HG03108 (cell line): ENCODE measurements around the gene OVCH2.
"Not testable (repeated sequence)": the region's sequence is repeated elsewhere in the genome, so short reads cannot be mapped to it uniquely, and the experiment has no call there.

Experiments
- ATAC-seq: cut with Tn5 transposase; IDR thresholded peaks from one replicate; pipeline ENCODE4 v1.9.1; 2021; ENCODE audit warnings: moderate library complexity; ENCODE audit not compliant: unreplicated experiment

The OVCH2 gene

GRCh38 chr11:7706377-7706776, at the start of gene OVCH2:
TSS of gene OVCH2 (minus strand) at chr11:7706477. CDS start at chr11:7706394, 83 bp downstream.
- no peak for ATAC-seq

- no peak for ATAC-seq
These were observed 43.2 kb upstream of the OVCH2 start for GRCh38 chr11:7749456-7749855.

GRCh38 chr11:7734767-7735166, 28.5 kb upstream of the OVCH2 start:
- not testable (repeated sequence) for ATAC-seq

GRCh38 chr11:7714786-7715185, 8.5 kb upstream of the OVCH2 start:
- ATAC-seq = no peak

GRCh38 chr11:7703740-7704139, 2.5 kb downstream of the OVCH2 start:
- ATAC-seq = no peak

GRCh38 chr11:7696424-7696823, 9.9 kb downstream of the OVCH2 start:
- no peak for ATAC-seq

GRCh38 chr11:7694235-7694634, 12.0 kb downstream of the OVCH2 start:
- no peak for ATAC-seq

GRCh38 chr11:7692426-7692825, 13.9 kb downstream of the OVCH2 start:
- ATAC-seq = no peak

GRCh38 chr11:7691759-7692350, 14.4 kb downstream of the OVCH2 start:
- no peak for ATAC-seq

GRCh38 chr11:7690648-7691047, 15.6 kb downstream of the OVCH2 start:
- ATAC-seq = no peak

GRCh38 chr11:7689239-7689638, 17.0 kb downstream of the OVCH2 start:
- ATAC-seq = no peak

- peak; percentile 71 for ATAC-seq
These were observed 17.9 kb downstream of the OVCH2 start for GRCh38 chr11:7688238-7688826.

GRCh38 chr11:7687386-7687785, 18.9 kb downstream of the OVCH2 start:
- ATAC-seq = no peak

GRCh38 chr11:7686761-7687160, 19.5 kb downstream of the OVCH2 start:
- ATAC-seq = no peak

- ATAC-seq = no peak
These were observed 22.7 kb downstream of the OVCH2 start for GRCh38 chr11:7683571-7683970.

GRCh38 chr11:7677796-7678201, 28.5 kb downstream of the OVCH2 start:
- no peak for ATAC-seq

- ATAC-seq = no peak
These were observed 29.2 kb downstream of the OVCH2 start for GRCh38 chr11:7677071-7677470.

GRCh38 chr11:7675631-7676030, 30.6 kb downstream of the OVCH2 start:
- ATAC-seq = no peak

- ATAC-seq = no peak
These were observed 32.4 kb downstream of the OVCH2 start for GRCh38 chr11:7673724-7674434.

- no peak for ATAC-seq
These were observed 33.1 kb downstream of the OVCH2 start, which contains the start of gene CYB5R2 for GRCh38 chr11:7672960-7673723. TSS of gene CYB5R2 (minus strand) at chr11:7673500. CDS start at chr11:7672825, 675 bp downstream.

- no peak for ATAC-seq
These were observed 33.9 kb downstream of the OVCH2 start for GRCh38 chr11:7672276-7672959.
